Embryonic facial prominence (tissue), 1 donor: Measurements from ENCODE around the gene SSTR3.
"Not testable (repeated sequence)": the region's sequence is repeated elsewhere in the genome, so short reads cannot be mapped to it uniquely, and the experiment has no call there.

Experiments used
- DNase-seq: peaks from one replicate; pipeline ENCODE4 v3.0.0-alpha.2; 2016; ENCODE audit errors: extremely low spot score

The SSTR3 gene

DNA sequence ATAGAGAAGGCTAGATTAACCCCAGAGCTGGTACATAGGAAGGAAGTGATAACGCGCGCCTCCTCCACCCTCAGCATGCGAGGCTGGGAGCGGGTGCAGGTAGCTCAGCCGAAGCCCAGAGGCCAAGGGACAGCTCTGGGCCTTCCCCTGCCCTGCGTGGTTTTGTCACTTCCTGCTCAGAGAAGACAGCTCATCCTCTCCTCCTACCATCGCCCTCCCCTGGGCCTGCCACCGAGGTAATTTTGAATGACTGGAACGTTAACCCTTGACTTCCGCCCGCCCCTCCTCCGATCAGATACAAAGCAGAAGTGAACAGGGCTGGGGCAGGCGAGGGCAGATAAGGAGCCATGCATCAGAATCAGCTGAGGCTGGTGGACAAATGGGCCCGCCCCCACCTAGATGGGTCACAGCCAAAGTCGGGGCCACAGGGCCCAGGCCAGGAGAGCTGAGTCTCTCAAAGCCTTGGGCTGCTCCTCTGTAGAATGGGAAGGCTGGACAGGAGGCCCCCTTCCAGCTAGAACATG is 30.2 kb upstream of the SSTR3 start:
- DNase-seq: no peak

DNA sequence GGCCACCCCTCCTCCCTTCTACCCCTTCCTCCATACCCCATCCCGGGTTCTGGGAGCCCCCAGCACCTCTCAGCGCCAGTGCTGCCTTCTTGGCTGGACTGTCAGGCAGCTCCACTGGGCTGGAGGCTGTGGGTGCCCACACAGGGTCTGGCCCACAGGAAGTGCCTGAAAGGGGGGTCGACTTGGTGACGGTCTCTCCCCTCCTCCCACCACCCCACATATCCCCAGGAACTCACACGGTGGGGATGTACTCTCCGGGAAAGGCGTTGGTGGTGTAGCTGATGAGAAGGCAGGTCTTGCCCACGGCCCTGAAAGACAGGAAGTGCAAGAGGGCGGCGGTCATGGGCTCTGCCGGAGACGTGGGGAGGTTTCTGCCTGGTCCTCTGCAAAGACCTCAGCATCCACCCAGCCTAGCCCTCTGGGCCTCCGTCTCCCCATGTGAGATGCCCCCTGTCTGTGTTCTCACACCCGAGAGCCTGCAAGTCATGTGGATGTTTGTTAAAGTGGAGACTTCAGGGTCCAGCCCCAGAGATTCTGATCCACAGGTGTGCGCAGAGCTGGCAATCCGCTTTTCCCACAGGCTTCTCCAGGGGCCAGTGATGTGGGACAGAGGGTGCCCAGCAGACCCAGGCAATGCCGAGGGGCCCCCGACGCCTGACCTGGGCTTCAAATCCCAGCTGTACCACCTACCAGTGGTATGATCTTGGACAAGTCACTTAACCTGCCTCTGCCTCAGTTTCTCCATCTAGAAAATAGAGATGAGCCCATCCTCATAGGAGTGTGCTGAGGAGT is 29.3 kb upstream of the SSTR3 start:
- no peak for DNase-seq

DNA sequence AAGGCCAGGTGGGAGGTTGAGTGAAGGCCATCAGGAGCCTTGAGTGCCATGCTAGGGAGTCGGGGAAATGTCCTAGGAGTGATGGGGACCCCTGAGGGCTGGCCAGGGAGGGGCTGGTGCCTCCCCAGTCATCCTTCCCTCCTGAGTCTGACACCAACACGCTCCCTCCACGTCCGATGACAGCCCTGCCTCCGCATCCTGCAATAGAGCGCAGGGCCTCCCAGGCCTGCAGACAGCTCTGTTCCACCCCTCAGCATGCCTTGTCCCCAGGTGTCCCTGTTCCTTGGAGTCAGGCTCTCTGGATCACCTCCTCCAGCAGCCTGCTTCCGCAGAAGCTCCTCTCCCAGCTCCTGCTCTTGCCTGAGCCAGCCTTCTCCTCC is 28.7 kb upstream of the SSTR3 start:
- no peak for DNase-seq

DNA sequence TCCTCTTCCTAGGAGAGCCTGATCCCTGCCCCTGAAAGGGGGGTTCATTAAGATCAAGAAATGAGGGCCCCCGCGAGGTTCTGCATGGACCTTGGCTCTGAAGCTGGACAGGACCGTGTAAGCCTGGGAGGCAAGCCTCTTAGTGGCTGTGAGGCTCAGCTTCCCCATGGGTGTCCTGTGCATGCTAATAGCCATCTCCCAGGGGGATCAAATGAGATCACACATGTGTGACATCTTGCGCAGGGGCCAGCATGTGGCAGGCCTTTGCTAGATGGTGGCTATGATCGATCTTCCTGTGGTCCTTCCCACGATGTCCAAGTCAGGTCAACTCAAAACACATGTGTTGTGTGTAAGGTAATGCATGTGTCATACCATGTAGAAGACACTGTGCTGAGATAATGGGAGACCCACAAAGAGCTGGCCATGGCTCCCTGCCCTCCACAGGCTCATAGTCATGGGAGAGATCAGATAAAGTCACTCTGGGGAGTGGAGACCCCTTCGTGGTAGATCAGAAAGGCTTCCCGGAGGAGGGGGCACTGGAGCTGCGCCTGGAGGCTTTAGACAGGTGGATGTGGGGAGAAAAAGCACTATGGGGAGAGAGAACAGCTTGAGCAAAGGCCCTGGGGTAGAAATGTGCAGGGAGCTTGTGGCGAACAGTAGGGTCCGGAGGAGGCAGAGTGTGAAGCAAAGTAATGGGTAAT is 28.1 kb upstream of the SSTR3 start:
- DNase-seq: no peak

DNA sequence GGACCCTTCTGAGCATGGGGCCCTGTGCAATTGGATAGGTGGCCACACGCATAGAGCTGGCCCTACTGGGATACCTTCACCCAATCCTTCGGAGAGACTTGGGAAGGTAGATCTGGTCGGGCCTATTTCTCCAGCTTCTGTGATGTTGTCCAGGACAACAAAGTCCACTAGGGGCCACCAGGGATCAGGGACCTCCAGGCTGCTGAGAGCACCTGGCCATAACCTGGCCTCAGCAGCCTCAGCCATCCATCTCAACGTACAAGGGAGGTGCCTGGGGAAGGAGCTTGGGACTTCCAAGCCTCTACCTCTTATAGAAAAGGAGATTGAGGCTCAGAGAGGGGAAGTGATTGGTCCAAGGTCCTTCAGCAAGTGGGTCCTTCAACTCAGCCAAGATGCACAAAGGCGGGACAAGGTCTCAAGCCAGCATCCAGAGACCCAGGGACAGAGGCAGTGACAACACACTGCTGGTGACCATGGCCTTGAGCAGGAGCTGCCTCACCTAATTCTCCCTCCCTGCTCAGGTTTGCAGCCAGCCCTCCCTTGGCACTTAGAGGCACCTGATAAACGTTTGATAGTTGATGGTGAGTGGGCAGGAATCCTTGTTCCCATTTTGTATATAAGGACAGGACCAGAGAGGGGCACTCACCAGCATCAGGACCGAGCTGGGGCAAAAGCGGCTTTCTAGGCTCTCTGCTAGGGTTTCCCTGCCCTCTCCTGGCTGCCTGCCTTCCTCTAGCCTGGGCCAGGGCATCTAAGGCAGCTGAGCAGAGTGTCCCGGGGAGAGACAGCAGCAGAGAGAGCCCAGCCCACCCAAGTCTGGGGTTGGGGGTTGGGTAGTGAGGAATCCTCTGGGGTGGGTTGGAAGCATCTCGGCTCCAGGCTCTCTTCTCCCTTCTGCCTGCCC is 27.3 kb upstream of the SSTR3 start:
- DNase-seq: no peak

DNA sequence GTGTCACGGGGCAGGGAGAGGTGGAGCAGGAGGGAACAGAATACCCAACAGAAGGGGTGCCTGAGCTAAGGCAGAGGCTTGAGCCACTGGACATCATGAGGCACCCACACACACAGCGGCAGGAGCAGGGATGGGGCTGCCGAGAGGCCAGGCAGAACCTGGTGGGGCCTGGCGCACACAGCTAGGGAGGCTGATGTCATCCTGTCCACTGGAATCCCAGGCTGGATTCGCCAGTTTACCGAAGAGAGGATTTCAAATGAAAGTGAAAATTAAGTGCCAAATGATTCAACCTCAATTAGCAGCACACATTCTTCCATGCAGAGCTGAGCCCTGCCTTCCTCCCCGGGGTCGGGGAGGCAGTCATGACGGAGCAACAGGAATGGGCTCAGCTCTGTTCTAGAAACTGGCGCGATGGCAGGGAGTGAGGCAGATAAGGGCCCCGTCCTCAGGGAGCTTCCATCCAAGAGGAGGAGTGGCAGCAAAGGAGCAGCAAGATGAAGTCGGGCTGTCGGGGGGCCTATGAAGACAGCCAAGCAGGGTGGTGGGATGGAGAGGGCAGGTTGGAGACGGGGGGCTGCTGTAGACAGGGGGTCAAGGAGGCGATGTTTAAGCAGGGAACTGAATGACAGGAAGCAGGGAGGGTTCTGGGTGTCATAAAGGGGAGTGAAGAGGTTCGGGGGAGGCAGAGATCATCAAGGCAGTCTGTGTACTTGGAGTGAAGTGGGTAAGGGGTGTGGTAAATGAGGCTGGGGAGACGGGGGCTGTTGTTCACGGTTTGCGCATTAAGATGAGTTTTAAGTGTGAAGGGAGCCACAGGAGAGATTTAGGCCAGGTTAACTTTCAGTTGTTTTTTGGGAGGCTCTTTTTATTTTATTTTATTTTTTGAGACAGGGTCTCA is 25.3 kb upstream of the SSTR3 start:
- no peak for DNase-seq

DNA sequence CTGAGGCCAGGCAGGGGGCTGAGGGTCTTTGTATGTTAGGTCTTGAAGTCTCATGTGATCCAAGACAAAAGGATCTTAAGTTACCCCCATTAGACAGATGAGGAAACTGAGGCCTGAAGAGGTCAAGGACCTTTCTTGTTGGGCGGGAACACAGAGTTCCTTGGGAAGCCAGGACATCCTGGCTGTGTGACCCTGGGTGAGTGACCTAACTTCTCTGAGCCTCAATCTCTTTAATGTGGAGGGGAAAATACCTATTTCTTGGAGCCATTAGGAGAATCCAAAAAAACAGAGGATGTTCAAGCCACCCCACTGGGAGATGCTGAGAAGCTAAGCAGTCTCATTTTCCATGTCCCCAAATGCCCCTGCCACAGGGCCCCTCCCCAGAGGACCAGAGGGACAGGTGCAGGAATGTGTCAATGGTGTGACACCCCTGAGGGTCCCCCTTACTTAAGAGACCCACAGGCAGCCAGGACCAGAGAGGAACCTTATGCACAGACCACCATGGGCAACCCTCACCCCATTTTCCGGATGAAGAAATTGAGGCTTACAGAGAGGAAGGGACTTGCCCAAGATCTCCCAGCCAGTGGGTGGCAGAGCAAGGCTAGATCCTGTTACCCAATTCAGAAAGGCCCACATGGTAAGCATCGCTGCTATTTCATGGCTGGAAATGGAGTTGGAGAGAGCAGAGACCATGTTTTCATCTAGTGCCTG is 23.8 kb upstream of the SSTR3 start:
- DNase-seq: no peak

DNA sequence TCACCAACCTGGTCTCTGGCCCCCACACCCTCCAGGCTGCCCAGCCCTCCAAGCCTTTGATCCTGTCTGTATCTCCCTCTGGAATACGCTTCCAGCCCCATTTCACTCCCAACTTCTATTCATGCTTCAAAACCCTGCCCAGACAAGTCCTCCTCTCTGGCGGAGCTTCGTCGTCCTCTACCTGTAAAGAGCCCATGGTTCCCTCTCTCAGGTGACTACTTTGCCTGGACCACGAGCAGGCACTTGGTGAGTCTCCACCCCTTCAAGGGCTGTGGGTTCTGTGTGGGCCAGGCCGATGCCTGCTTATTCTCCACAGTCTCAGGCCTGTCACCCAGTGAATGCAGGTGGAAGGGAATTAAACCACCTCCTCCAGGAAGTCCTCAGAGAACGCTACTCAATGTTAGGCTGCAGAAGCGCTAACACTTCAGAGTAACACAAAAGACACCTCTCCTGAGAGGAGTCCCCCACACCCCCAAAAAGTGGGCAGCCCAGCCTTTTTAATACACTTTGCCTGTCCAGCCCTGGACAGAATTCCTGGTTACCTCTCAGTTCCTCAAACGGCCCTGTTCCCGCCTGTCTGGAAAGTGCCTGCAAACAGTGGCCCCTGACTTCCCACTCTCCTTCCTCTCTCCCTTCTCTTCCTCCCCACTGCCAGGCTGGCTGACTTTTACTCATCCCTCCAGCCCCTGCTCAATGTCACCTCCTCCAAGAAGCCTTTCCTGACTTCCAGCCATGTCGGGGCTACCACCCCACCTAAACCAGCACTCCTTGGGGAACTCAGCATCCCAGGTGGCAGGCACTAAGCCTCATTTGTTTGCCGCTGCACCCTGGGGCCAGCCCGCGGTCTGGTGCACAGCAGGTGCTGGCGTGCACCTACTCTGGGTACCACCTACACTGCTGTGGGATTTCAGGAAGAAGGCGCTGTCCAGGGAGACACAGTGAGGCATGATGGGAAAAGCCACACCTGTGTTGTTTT is 22.7 kb upstream of the SSTR3 start:
- DNase-seq: no peak

DNA sequence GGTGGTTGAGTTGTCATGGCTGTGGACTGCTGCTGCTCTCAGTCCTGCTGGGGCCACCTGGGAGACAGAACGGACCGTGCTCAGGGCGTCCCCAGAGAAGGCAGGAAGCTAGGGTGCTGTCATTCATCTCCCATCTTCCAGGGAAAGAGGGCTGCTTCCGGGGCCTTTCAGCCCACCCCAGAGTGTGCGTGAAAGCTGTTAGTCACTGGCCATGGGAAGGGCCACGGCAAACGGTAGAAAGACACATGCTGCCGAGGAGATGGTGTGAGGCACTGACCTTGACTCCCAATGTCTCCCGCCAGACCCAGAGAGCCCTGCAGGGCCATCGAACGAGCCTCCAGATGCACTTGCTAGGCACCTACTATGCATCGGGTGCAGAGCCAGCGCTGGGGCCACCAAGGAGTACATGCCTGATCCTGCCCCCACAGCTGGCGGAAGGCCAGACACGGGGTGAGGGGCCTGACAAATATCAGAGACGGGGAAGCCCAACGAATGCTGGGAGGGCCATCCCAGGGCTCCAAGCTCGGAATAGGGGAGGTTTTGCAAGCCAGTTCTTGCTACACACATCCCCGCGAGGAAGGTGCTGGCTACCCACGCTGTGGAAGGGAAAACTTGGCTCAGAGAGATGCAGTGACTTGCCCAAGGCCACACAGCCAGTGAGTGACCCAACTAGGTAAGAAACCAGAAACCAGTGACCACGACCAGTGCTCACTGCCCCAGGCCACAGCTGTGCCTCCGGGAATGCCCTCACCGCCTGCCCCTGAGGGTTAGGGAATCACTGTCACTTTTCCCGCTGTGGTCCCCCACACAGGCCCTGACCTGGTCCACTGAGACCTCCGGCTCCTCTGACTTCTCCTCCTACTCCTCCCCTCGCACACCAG is 21.7 kb upstream of the SSTR3 start:
- no peak for DNase-seq

DNA sequence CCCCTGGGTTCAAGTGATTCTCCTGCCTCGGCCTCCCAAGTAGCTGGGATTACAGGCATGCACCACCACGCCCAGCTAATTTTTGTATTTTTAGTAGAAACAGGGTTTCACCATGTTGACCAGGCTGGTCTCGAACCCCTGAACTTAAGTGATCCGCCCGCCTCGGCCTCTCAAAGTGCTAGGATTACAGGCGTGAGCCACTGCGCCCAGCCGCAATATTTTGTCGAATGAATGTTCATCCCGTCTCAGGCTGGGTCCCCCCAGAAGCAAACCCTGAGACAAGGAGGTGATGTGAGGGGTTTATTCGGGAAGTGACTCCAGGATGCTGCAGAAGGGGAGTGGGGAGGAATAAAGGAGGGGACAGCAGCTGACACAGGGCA is 21.1 kb upstream of the SSTR3 start:
- not testable (repeated sequence) for DNase-seq

DNA sequence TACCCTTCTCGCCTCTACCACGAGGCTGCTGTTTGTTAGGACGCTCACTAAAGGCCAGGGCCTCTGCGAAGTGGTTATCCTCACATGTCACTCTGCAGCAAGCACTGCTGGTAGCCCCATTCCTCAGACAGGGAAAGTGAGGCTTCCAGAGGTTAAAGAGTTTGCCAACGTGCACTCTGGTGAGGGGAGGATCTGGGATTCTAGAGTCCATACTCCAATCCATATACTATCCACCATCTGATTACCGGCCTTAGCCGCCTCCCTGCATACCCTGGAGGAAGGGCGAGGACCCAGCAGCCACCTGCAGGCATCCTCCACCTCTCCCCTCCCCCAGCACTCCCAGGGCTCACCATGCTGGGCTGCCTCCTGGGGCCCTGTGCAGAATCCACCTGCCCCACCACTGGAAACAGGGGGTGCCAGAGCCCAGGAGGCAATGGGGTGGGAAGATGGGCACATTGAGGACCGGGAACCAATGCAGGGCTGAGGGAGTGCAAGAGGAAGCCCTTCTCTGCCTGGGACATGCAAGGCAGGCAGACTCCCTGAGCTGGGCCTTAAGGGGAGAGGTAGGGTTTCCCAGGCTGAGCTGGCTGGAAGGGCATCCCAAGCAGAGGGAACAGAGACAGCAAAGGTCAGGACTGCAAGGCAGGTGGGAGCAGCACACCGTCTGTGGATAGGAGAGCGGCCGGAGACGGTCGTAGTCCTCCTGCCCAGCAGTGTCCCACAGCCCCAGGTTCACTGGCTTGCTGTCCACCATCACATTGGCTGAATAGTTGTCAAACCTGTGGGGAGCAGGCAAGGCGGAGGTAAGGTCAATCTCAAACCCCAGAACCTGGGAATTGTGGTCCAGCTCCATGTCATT is 20.1 kb upstream of the SSTR3 start:
- DNase-seq: no peak

DNA sequence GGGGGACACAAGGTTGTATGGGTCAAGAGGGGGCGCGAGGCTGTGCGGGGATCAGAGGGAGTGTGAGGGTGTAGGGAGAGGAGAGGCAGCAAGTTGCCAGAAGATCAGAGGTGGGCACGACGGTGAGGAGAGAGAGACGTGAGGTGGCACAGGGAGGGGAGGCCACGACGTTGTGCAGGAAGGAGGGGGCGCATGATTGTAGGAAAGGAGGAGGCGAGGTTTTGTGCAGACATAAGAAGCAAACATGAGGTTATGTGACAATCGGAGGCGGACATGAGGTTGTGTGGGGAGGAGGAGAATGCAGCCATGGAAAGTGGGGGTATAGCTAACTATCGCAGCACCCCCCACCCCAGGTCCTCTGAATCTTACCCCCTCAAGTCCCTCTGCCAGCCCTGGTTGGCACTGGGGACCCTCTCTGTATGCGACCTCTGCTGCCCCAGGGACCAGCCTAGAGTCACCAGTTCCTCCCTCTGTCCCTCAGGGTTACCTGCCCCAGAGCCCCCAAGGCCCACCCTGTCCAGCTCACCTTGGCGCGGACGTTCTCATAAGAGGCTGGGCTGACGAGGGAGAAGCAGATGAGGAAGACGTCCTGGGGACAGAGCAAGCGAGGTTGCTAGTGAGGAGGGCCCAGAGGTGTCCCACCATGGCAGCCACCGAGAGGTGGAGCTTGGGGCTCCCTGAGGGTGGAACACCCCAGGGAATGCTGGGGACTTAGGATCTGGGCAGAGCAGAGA is 19.3 kb upstream of the SSTR3 start:
- DNase-seq: no peak

DNA sequence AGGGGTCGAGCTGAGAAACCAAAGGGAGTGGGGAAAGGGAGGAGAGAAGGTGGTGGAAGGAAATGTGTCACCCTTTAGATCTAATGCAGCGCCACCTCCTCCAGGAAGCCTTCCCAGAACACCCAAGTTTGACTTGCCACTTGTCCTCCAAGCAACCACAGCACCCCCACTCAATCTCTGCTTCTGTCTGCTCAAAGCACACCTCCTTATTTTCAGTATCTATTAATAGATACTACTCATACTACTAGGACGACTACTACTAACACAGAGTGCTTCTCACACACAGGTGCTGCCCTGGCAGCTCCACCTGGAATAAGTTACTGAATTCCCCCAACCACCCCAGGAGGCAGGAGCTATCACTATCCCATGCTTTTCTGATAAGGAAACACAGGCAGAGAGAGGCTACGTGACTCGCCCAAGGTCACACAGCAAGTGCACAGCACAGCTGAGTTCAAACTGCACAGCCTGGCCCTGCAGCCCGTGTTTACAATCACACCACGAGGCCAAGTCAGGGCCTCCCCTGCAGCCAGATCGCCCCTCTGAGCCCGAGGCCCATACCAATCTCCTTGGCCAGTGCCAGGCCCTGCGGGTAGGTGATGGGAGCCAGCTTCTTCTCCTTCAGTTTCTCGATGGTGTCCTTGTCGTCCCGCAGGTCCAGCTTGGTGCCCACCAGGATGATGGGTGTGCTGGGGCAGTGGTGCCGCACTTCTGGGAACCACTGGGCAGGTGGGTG is 18.6 kb upstream of the SSTR3 start:
- no peak for DNase-seq

DNA sequence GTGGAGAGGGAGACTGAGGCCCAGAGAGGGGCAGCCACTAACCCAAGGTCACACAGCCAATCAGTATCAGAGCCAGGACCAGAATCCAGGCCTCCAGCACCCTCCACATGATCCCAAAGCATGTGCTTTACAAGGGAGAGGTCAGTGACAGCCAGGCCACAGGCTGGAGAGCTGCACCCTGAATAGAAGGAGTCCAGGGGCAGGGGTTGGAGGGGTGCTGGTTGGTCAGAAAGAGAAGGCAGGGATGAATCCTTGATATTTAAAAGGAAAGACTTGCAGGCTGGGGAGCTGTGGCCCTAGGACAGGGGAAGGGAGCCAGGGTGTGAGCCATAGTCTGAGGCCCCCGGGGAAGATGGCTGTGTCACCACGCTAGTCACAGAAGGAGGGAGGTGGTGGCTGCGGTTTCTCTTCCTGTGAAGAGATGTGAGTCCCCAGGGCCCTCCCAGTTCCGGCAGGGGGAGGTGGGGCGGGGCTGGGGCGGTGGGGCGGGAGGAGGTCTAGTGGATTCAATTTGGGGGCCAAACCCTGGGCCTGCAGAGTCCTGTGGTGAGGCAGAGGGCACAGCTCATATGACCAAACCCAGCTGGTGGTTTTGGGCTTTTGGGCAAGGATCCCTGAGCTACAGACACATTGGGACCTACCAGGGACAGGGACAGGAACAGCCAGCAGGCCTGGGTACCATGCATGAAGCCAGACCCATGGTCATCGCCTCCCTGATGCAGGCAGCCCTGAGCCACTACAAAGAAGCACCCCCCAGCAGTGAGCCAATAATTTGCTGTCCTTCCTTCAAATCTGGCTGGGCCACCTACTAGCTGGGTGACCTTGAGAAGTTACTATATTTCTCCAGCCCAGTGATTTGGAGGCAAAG is 17.8 kb upstream of the SSTR3 start:
- DNase-seq: no peak
